GM13976 (cell line): ENCODE data around the gene ARHGEF11.
"Not testable (repeated sequence)": the region's sequence is repeated elsewhere in the genome, so short reads cannot be mapped to it uniquely, and the experiment has no call there.

ENCODE experiments used
- DNase-seq: peaks from one replicate; pipeline ENCODE4 v3.0.0; 2012; ENCODE audit warnings: low spot score
- in situ Hi-C: fragments of 300-500 bp; cut with MboI; formaldehyde crosslinking; loops from one replicate; pipeline ENCODE4 v1.12.0; 2022; ENCODE audit warnings: low sequenced_read_pairs, mixed read lengths, inconsistent platforms; ENCODE audit not compliant: unreplicated experiment
- TF ChIP-seq, protein P1 (sequence below): IDR thresholded peaks from 2 replicates; pipeline ENCODE4 v1.5.1; 2012; ENCODE audit warnings: borderline replicate concordance, mild to moderate bottlenecking; ENCODE audit not compliant: insufficient read depth; ENCODE audit errors: extremely low read depth, missing control alignments, control extremely low read depth

Gene ARHGEF11

DNA sequence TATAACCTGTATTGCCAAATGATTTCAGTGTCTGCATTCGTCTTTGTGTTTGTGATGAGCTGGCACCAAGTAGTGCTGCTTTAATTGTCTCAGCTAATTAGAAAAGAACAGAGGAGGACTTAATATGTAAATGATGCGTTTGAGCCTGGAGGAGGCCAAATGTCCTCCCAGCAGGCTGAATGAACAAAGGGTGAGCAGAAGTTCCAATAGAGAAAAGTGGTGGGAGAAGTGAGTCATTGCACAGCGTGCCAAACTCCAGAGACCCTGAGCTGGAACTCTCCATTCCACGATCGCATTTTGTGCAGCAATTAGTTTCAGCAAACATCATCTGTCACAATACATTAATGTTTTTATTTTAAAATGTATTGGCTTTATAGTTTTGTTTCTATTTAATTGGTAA is 36.2 kb upstream of the ARHGEF11 start:
- TF ChIP-seq, protein P1, sequence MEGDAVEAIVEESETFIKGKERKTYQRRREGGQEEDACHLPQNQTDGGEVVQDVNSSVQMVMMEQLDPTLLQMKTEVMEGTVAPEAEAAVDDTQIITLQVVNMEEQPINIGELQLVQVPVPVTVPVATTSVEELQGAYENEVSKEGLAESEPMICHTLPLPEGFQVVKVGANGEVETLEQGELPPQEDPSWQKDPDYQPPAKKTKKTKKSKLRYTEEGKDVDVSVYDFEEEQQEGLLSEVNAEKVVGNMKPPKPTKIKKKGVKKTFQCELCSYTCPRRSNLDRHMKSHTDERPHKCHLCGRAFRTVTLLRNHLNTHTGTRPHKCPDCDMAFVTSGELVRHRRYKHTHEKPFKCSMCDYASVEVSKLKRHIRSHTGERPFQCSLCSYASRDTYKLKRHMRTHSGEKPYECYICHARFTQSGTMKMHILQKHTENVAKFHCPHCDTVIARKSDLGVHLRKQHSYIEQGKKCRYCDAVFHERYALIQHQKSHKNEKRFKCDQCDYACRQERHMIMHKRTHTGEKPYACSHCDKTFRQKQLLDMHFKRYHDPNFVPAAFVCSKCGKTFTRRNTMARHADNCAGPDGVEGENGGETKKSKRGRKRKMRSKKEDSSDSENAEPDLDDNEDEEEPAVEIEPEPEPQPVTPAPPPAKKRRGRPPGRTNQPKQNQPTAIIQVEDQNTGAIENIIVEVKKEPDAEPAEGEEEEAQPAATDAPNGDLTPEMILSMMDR: no peak
- no peak for DNase-seq
- in situ Hi-C loops: no loop called here

DNA sequence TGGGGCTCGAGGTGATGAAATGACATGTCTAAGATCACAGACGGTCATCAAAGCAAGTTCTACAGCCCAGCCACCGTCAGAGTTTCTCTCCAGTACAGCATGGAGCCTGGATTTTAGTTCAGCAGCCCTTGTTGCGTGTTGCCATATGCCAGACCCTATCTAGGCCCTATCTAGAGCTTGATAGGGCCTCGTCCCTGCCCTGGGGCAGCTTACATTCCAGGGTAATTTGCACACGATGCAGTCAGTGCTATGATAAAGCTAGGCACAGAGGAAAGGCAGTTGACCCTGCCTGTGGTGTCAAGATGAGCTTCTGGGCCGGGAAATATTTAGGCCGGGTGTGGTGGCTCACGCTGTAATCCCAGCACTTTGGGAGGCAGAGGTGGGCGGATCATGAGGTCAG is 35.2 kb upstream of the ARHGEF11 start:
- TF ChIP-seq, protein P1: no peak
- in situ Hi-C loops: no loop called here
- DNase-seq: no peak

DNA sequence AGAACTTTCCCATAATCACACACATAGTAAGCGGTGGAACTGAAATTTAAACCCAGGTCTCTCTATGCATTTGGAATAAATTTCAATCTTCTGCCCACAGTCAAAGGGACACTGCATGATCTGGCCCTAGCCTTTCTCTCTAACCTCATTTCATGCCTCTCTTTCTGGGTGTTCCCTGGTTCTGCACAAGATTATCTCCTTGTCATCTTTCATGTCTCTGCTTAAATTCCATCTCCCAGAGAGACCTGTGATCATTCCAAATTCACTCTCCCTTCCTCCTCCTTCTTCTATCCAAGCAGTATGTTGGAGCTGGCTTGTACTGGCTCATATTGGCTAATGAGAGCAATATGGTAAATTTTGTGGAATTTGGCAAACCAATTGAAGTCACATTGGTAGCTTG is 31.9 kb upstream of the ARHGEF11 start:
- no peak for DNase-seq
- in situ Hi-C loops: no loop called here
- TF ChIP-seq, protein P1: no peak

DNA sequence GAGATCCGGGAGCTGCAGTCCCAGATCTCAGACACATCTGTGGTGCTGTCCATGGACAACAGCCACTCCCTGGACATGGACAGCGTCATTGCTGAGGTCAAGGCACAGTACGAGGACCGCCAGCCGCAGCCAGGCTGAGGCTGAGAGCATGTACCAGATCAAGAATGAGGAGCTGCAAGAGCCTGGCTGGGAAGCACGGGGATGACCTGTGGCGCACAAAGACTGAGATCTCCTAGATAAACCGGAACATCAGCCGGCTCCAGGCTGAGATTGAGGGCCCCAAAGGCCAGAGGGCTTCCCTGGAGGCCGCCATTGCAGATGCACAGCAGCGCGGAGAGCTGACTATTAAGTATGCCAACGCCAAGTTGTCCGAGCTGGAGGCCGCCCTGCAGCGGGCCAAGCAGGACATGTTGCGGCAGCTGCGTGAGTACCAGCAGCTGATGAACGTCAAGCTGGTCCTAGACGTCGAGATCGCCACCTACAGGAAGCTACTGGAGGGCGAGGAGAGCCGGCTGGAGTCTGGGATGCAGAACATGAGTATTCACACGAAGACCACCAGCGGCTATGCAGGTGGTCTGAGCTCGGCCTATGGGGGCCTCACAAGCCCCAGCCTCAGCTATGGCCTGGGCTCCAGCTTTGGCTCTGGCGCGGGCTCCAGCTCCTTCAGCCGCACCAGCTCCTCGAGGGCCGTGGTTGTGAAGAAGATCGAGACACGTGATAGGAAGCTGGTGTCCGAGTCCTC is 28.6 kb upstream of the ARHGEF11 start:
- in situ Hi-C loops: no loop called here
- peak; percentile 68 for DNase-seq
- TF ChIP-seq, protein P1: peak; percentile 68

DNA sequence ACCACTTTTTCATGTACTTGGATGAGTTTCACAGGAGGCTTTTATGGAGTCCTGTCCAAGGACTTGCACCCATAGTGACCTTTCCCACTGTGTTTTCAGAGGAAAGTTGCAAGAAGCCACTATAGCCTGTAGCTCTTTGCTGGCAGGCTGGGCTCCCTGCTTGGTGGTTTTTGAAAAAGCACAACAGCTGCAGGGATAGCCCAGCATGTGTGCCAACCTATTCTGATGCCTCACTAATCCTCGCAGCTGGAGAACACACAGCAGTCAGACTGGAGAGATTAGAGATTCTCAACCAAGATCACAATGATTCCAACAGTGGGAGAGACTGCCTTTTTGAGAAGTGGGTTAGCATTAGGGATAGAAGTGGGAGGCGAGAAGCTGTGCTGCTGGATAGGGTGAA is 24.1 kb upstream of the ARHGEF11 start:
- in situ Hi-C loops: no loop called here
- TF ChIP-seq, protein P1: no peak
- DNase-seq: no peak

DNA sequence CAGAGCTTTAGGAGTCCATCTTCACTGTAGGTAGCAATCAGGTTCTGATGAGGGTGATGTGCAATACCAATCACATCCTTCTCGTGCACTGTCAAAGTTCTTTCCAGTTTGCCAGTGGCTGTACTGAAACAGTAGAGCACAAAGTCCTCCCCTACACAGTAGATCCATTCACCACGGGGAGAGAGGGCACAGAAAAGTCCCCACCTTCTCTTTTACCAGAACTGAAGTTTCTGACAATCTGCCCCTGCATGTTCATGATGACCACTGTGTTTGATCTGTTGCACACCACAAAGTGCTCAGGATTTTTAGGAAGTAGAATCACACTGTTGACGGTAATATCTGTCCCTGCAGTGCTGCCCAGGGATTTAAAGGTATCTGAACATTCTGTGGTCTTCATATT is 13.7 kb upstream of the ARHGEF11 start:
- in situ Hi-C loops: not testable (repeated sequence)

DNA sequence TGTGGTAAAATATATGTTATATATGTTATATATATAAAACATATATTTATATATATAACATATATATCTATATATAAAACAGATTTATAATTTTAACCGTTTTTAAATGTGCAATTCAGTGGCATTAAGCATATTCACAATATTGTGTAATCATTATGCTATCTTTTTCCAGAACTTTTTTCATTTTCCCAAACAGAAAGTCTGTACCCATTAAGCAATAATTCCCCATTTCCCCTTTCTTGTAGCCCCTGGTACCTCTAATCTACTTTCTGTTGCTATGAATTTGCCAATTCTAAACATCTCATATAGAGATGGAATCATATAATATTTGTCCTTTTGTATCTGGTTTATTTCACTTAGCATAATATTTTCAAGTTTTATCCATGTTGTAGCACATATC is 10.7 kb upstream of the ARHGEF11 start:
- TF ChIP-seq, protein P1: no peak
- in situ Hi-C loops: no loop called here
- no peak for DNase-seq

More for the DNA sequence above, 13.7 kb upstream of the ARHGEF11 start:
- not testable (repeated sequence) for DNase-seq

DNA sequence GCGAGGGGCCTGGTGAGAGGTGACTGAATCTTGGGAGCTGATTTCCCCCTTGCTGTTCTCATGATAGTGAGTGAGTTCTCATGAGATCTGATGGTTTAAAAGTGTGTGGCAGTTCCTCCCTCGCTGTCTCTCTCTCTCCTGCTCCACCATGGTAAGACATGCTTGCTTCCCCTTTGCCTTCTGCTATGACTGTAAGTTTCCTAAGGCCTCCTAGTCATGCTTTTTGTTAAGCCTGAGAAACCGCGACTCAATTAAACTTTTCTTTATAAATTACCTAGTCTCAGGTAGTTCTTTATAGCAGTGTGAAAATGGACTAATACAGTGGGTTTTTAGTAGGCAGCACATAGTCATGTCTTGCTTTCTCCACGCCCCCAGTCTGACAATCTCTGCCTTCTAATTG is 10.2 kb upstream of the ARHGEF11 start:
- in situ Hi-C loops: not testable (repeated sequence)

More for the DNA sequence above, 10.2 kb upstream of the ARHGEF11 start:
- DNase-seq: not testable (repeated sequence)
